HG02884 (cell line): ENCODE measurements around the gene DLAT.
"Not testable (repeated sequence)": the region's sequence is repeated elsewhere in the genome, so short reads cannot be mapped to it uniquely, and the experiment has no call there.

Experiments used
- ATAC-seq: cut with Tn5 transposase; IDR thresholded peaks from one replicate; pipeline ENCODE4 v1.9.1; 2021; ENCODE audit warnings: mild to moderate bottlenecking, moderate library complexity; ENCODE audit not compliant: unreplicated experiment

DLAT gene

GRCh38 chr11:112004389-112004788 lies 20.8 kb upstream of the DLAT start:
- peak; percentile 76 for ATAC-seq

- ATAC-seq: no peak
These were observed 19.6 kb upstream of the DLAT start for GRCh38 chr11:112005422-112006094.

GRCh38 chr11:112006095-112006441 lies 19.1 kb upstream of the DLAT start:
- not testable (repeated sequence) for ATAC-seq

- ATAC-seq: not testable (repeated sequence)
These were observed 13.8 kb upstream of the DLAT start for GRCh38 chr11:112011451-112011850.

- ATAC-seq: no peak
These were observed 12.3 kb upstream of the DLAT start for GRCh38 chr11:112012874-112013273.

GRCh38 chr11:112013497-112014164 lies 11.6 kb upstream of the DLAT start:
- no peak for ATAC-seq

- ATAC-seq: peak; percentile 82
These were observed 9.0 kb upstream of the DLAT start for GRCh38 chr11:112016088-112016764.

GRCh38 chr11:112016765-112017376 lies 8.3 kb upstream of the DLAT start:
- ATAC-seq: peak; percentile 38

GRCh38 chr11:112017538-112017937 lies 7.7 kb upstream of the DLAT start:
- no peak for ATAC-seq

- no peak for ATAC-seq
These were observed 6.1 kb upstream of the DLAT start for GRCh38 chr11:112019066-112019465.

- no peak for ATAC-seq
These were observed 2.1 kb upstream of the DLAT start for GRCh38 chr11:112023104-112023503.

- ATAC-seq: peak; percentile 44
These were observed 933 bp upstream of the DLAT start for GRCh38 chr11:112024178-112024772.

- ATAC-seq: no peak
These were observed 499 bp downstream of the DLAT start for GRCh38 chr11:112025707-112026106.

- ATAC-seq: not testable (repeated sequence)
These were observed 1.7 kb downstream of the DLAT start for GRCh38 chr11:112026784-112027410.

- ATAC-seq: no peak
These were observed 4.3 kb downstream of the DLAT start for GRCh38 chr11:112029460-112029859.

- ATAC-seq: no peak
These were observed 8.7 kb downstream of the DLAT start for GRCh38 chr11:112033902-112034301.

GRCh38 chr11:112037527-112037926 lies 12.3 kb downstream of the DLAT start:
- no peak for ATAC-seq

- no peak for ATAC-seq
These were observed 17.2 kb downstream of the DLAT start for GRCh38 chr11:112042161-112042960.

- no peak for ATAC-seq
These were observed 17.7 kb downstream of the DLAT start for GRCh38 chr11:112042961-112043304.

GRCh38 chr11:112044961-112045360 lies 19.8 kb downstream of the DLAT start:
- ATAC-seq: no peak
